Measurements from ENCODE around the gene HMSD. TPM values are rescaled to one million over a fixed set of nuclear protein-coding genes. Genes with fewer than 3 reads are reported as not detected.

Gene HMSD
- total RNA-seq, 4 donors from 2014 or later = 0.34 TPM; not detected in 3

GRCh38 chr18:63963615-63964256, 14.6 kb downstream of the HMSD start:
- WGBS, 2 donors = 85 to 92% methylated on average over 1 of the region's 1 CpG
- Histone ChIP-seq H3K36me3 (no peaks in the 10 kb centered on the region), H3K4me3 (replicated peaks in 1 of 3) (no peak overlapping the region), H3K27ac (no peak overlapping the region), H3K27me3 (no peaks in the 10 kb centered on the region), H3K9me3 (no peaks in the 10 kb centered on the region), H3K4me1 (peaks cover 0 to 9% of the 10 kb centered on the region in 2 donors)
- intact Hi-C loops (cut with DNase I) = no loop called here
- DNase-seq = peak; percentile 46 to 53
- TF ChIP-seq POLR2A (IDR thresholded peaks at IDR 0.05) = no peak
- peak; percentile 30 to 85 (median 68) for TF ChIP-seq CTCF (IDR thresholded peaks at IDR 0.05)

- no peaks in the 10 kb centered on the region for H3K9me3 ChIP-seq
- DNase-seq = no peak
- no peaks in the 10 kb centered on the region for H3K36me3 ChIP-seq
- no peak overlapping the region for H3K4me3 ChIP-seq (replicated peaks in 1 of 3)
- H3K4me1 ChIP-seq = peaks cover 0 to 13% of the 10 kb centered on the region in 2 donors
- no peaks in the 10 kb centered on the region for H3K27me3 ChIP-seq
- no peak overlapping the region for H3K27ac ChIP-seq
- TF ChIP-seq POLR2A (IDR thresholded peaks at IDR 0.05) (no peak), CTCF (IDR thresholded peaks at IDR 0.05) (no peak)
- intact Hi-C loops (cut with DNase I) = no loop called here
These were observed 15.8 kb downstream of the HMSD start for GRCh38 chr18:63964908-63965307.

- no peak for DNase-seq
- H3K36me3 ChIP-seq = no peaks in the 10 kb centered on the region
- H3K27ac ChIP-seq = no peak overlapping the region
- WGBS, 2 donors = 93 to 99% methylated on average over 5 of the region's 5 CpGs
- H3K4me3 ChIP-seq (replicated peaks in 1 of 3) = no peak overlapping the region
- intact Hi-C loops (cut with DNase I) = no loop called here
- H3K27me3 ChIP-seq = no peaks in the 10 kb centered on the region
- peaks cover 0 to 13% of the 10 kb centered on the region in 2 donors for H3K4me1 ChIP-seq
- TF ChIP-seq CTCF (IDR thresholded peaks at IDR 0.05) (no peak), POLR2A (IDR thresholded peaks at IDR 0.05) (no peak)
- H3K9me3 ChIP-seq = no peaks in the 10 kb centered on the region
These were observed 16.7 kb downstream of the HMSD start for GRCh38 chr18:63965716-63966330.

GRCh38 chr18:63969942-63970808, 21.1 kb downstream of the HMSD start, which contains the start of gene SERPINB8:
TSS of gene SERPINB8 (plus strand) at chr18:63970081. CDS start at chr18:63978309, 8,228 bp downstream.
- 1% methylated on average over 41 to 45 of the region's 62 CpGs for WGBS, 2 donors
- Histone ChIP-seq H3K9me3 (no peaks in the 10 kb centered on the region), H3K4me1 (peaks cover 0 to 19% of the 10 kb centered on the region in 2 donors), H3K4me3 (replicated peaks in 1 of 3) (peak within 1 kb of the TSS; percentile 32 to 69 (median 45)), H3K36me3 (no peaks in the 10 kb centered on the region), H3K27me3 (no peaks in the 10 kb centered on the region), H3K27ac (peak within 1 kb of the TSS; percentile 94 to 97 (median 96))
- DNase-seq = peak; percentile 96 to 97
- intact Hi-C loops (cut with DNase I) = no loop called here
- TF ChIP-seq CTCF (IDR thresholded peaks at IDR 0.05) (no peak), POLR2A (IDR thresholded peaks at IDR 0.05) (peak; percentile 38 to 95)
